K562 (cell line): ENCODE data around the gene SLC18B1. TPM values are rescaled to one million over a fixed set of nuclear protein-coding genes. Genes with fewer than 3 reads are reported as not detected.

Experiments used
- BCL6 ChIP-seq: fragments of 250-450 bp; sonication (Bioruptor Pico); IDR thresholded peaks from 2 replicates; pipeline ENCODE4 v1.4.0; 2020
- ELF2 ChIP-seq: fragments of 250-450 bp; sonication (Bioruptor Pico); IDR thresholded peaks from 2 replicates; pipeline ENCODE4 v1.5.0; 2021; ENCODE audit warnings: mild to moderate bottlenecking
- ETS2 ChIP-seq: IDR thresholded peaks from 2 replicates; pipeline ENCODE4 v1.6.1; 2016; ENCODE audit warnings: borderline replicate concordance, missing genetic modification characterization, mild to moderate bottlenecking, moderate library complexity, missing compliant biosample characterization; ENCODE audit not compliant: poor library complexity, severe bottlenecking
- HCFC1 ChIP-seq: IDR thresholded peaks from 2 replicates; pipeline ENCODE4 v1.6.1; 2012; ENCODE audit warnings: low read depth, low read length, improper control_type of control experiment
- JUN ChIP-seq, 2 experiments: sonication (generic) in 1 of 2; formaldehyde crosslinking in 1 of 2; IDR thresholded peaks; 2 replicates each; pipeline versions ENCODE4 v1.6.1 to v1.8.0; 2012 to 2022; ENCODE audit warnings: borderline replicate concordance in 2 of 2, mild to moderate bottlenecking in 2 of 2, improper control_type of control experiment in 1 of 2, low read depth in 1 of 2, low read length in 1 of 2, missing genetic modification reagents in 1 of 2
- KDM5B ChIP-seq: fragments of 200-600 bp; sonication (generic); IDR thresholded peaks from 2 replicates; pipeline ENCODE4 v1.6.1; 2012; ENCODE audit warnings: low read depth, mild to moderate bottlenecking, moderate library complexity, low read length, control low read depth, inconsistent platforms; ENCODE audit not compliant: insufficient replicate concordance
- POLR2G ChIP-seq: fragments of 200-400 bp; formaldehyde crosslinking; IDR thresholded peaks from 2 replicates; pipeline ENCODE4 v1.6.1; 2017; ENCODE audit warnings: low read depth, mild to moderate bottlenecking, antibody characterized with exemption, low read length, moderate library complexity
- SETDB1 ChIP-seq: IDR thresholded peaks from one replicate; pipeline ENCODE4 v1.6.1; 2012; ENCODE audit warnings: low read length, control low read depth, inconsistent platforms
- SIN3B ChIP-seq: fragments of 450-650 bp; IDR thresholded peaks from 2 replicates; pipeline ENCODE4 v1.6.1; 2017; ENCODE audit warnings: low read depth, mild to moderate bottlenecking, moderate library complexity
- SRSF1 ChIP-seq: fragments of 200-400 bp; formaldehyde crosslinking; IDR thresholded peaks from 2 replicates; pipeline ENCODE4 v1.6.1; 2017; ENCODE audit warnings: mild to moderate bottlenecking, low read depth, low read length, moderate library complexity
- STAG1 ChIP-seq: sonication (generic); formaldehyde crosslinking; IDR thresholded peaks from 2 replicates; pipeline ENCODE4 v1.5.0; 2020; ENCODE audit warnings: missing genetic modification reagents, borderline replicate concordance
- SUPT5H ChIP-seq: fragments of 450-650 bp; IDR thresholded peaks from 2 replicates; pipeline ENCODE4 v1.6.1; 2016
- TAF1 ChIP-seq: IDR thresholded peaks from 2 replicates; pipeline ENCODE4 v1.6.1; 2011; ENCODE audit warnings: mild to moderate bottlenecking, low read length, moderate library complexity; ENCODE audit not compliant: insufficient read depth, control insufficient read depth, severe bottlenecking; ENCODE audit errors: extremely low read depth
- ZNF124 ChIP-seq: sonication (generic); formaldehyde crosslinking; IDR thresholded peaks from 2 replicates; pipeline ENCODE4 v1.8.1; 2022; ENCODE audit warnings: missing genetic modification reagents
- ZNF140 ChIP-seq: fragments of 250-450 bp; sonication (Bioruptor Pico); IDR thresholded peaks from 2 replicates; pipeline ENCODE4 v1.8.0; 2021; ENCODE audit warnings: moderate library complexity, mild to moderate bottlenecking, inconsistent platforms
- polyA plus RNA-seq, 8 experiments: library from polyadenylated mRNA; depleted of rRNA in 4 of 8; stranded (reverse) in 5 of 8; unstranded in 3 of 8; fragments of >200 nt; fragmentation: Nextera tagmentation in 2 of 8; fragmentation: Illumina TruSeq in 1 of 8; extraction: Ambion mirVana in 2 of 8; extraction: Trizol in 1 of 8; gene quantifications; 2 replicates each; pipeline versions ENCODE4 v1.2.1 to v1.2.3, GENCODE V29; 2011 to 2014; ENCODE audit warnings: inconsistent platforms in 1 of 8, missing spikeins in 1 of 8
- total RNA-seq, 7 experiments: library from RNA; depleted of rRNA in 6 of 7; stranded (reverse); fragments of >200 nt in 6 of 7; fragmentation: Illumina TruSeq in 2 of 7; extraction: Trizol in 2 of 7; gene quantifications; 2 replicates each; pipeline versions ENCODE4 v1.2.1 to v1.2.3, GENCODE V29; 2011 to 2021; ENCODE audit warnings: low replicate concordance in 1 of 7
- TF ChIP-seq, protein P1 (sequence below): sonication (generic); formaldehyde crosslinking; IDR thresholded peaks from 2 replicates; pipeline ENCODE4 v1.8.0; 2022; ENCODE audit warnings: mild to moderate bottlenecking, missing genetic modification reagents
- TF ChIP-seq, protein P2 (sequence below): fragments of 200-800 bp; sonication (Bioruptor generic); IDR thresholded peaks from 2 replicates; pipeline ENCODE4 v1.6.1; 2017; ENCODE audit warnings: missing genetic modification characterization, missing compliant biosample characterization
- TF ChIP-seq, protein P3 (sequence below): conservative IDR thresholded peaks from 2 replicates; pipeline ENCODE4 v1.6.1; 2011; ENCODE audit warnings: low read depth, mild to moderate bottlenecking, low read length; ENCODE audit not compliant: control insufficient read depth
- TF ChIP-seq, protein P4 (sequence below): fragments of 450-650 bp; formaldehyde crosslinking; conservative IDR thresholded peaks from 2 replicates; pipeline ENCODE4 v1.4.0; 2022; ENCODE audit warnings: mild to moderate bottlenecking, missing genetic modification characterization
- TF ChIP-seq, protein P5 (sequence below): fragments of 250-450 bp; sonication (Bioruptor Pico); IDR thresholded peaks from 2 replicates; pipeline ENCODE4 v1.6.1; 2021; ENCODE audit warnings: mild to moderate bottlenecking

The SLC18B1 gene
- total and polyA plus RNA-seq, 9 of the 15 experiments (the other 6 are each of a cell fraction or from before 2014, with no cell fraction given) = 10.4 to 49.1 (median 32.0) TPM

DNA sequence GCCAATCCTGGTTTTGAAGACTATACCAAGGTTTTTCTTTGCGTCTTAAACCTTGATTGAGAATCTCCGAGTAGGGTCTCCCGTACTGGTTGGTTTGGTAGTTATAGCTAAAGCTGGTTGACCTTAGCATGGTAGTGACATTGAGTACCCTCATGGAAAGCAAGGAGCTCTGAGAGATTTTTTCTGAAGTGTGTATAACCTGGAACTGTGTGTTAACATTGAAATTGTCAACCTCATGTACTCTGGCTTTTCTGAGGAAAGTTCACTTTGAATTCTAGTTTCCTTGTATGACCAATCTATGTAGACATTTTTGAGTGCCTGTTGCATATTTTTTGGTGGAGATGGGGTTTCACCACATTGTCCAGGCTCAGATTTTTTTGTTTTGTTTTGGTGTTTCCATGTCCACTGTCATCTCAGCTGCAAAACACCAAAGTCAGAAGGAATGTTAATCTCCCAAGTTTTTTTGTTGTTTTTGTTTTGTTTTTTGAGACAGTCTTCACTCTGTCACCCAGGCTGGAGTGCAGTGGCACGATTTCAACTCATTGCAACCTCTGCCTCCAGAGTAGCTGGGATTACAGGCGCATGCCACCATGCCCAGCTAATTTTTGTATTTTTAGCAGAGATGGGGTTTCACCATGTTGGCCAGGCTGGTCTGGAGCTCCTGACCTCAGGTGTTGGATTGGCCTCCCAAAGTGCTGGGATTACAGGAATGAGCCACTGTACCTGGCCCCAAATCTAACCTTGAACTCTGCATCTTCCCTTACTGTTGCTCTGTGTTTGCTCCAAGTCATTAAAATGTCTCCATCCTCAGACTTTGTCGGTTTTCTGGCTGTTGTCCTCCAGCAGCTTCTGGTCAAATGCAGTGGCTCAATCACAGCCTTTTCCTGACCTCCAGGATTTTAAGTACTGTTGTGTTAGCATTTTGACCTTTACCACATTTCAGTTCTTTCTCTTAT is 20.2 kb upstream of the SLC18B1 start (continued):
- no peak for TF ChIP-seq ZNF124 (CRISPR knock-in tag)
- TF ChIP-seq KDM5B = no peak
- peak; percentile 79 for TF ChIP-seq SUPT5H
- TF ChIP-seq ZNF140 (CRISPR knock-in tag) = no peak
- TF ChIP-seq ELF2 = no peak
- TF ChIP-seq, protein P1, sequence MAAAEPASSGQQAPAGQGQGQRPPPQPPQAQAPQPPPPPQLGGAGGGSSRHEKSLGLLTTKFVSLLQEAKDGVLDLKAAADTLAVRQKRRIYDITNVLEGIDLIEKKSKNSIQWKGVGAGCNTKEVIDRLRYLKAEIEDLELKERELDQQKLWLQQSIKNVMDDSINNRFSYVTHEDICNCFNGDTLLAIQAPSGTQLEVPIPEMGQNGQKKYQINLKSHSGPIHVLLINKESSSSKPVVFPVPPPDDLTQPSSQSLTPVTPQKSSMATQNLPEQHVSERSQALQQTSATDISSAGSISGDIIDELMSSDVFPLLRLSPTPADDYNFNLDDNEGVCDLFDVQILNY (CRISPR knock-in tag) = no peak
- no peak for TF ChIP-seq SRSF1
- TF ChIP-seq, protein P2, sequence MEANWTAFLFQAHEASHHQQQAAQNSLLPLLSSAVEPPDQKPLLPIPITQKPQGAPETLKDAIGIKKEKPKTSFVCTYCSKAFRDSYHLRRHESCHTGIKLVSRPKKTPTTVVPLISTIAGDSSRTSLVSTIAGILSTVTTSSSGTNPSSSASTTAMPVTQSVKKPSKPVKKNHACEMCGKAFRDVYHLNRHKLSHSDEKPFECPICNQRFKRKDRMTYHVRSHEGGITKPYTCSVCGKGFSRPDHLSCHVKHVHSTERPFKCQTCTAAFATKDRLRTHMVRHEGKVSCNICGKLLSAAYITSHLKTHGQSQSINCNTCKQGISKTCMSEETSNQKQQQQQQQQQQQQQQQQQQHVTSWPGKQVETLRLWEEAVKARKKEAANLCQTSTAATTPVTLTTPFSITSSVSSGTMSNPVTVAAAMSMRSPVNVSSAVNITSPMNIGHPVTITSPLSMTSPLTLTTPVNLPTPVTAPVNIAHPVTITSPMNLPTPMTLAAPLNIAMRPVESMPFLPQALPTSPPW (CRISPR knock-in tag) = no peak
- no peak for TF ChIP-seq SIN3B
- no peak for TF ChIP-seq TAF1
- peak; percentile 59 for TF ChIP-seq POLR2G
- no peak for TF ChIP-seq STAG1
- TF ChIP-seq ETS2 = no peak
- no peak for TF ChIP-seq SETDB1
- TF ChIP-seq, protein P3, sequence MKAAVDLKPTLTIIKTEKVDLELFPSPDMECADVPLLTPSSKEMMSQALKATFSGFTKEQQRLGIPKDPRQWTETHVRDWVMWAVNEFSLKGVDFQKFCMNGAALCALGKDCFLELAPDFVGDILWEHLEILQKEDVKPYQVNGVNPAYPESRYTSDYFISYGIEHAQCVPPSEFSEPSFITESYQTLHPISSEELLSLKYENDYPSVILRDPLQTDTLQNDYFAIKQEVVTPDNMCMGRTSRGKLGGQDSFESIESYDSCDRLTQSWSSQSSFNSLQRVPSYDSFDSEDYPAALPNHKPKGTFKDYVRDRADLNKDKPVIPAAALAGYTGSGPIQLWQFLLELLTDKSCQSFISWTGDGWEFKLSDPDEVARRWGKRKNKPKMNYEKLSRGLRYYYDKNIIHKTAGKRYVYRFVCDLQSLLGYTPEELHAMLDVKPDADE = no peak
- no peak for TF ChIP-seq JUN (IDR thresholded peaks at IDR 0.05; ENCODE audit: borderline replicate concordance, low read depth, low read length)
- TF ChIP-seq JUN (CRISPR knock-in tag; IDR thresholded peaks at IDR 0.05; ENCODE audit: borderline replicate concordance) = no peak
- TF ChIP-seq HCFC1 = no peak
- TF ChIP-seq, protein P4, sequence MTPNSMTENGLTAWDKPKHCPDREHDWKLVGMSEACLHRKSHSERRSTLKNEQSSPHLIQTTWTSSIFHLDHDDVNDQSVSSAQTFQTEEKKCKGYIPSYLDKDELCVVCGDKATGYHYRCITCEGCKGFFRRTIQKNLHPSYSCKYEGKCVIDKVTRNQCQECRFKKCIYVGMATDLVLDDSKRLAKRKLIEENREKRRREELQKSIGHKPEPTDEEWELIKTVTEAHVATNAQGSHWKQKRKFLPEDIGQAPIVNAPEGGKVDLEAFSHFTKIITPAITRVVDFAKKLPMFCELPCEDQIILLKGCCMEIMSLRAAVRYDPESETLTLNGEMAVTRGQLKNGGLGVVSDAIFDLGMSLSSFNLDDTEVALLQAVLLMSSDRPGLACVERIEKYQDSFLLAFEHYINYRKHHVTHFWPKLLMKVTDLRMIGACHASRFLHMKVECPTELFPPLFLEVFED = peak; percentile 27
- TF ChIP-seq BCL6 = no peak
- TF ChIP-seq, protein P5, sequence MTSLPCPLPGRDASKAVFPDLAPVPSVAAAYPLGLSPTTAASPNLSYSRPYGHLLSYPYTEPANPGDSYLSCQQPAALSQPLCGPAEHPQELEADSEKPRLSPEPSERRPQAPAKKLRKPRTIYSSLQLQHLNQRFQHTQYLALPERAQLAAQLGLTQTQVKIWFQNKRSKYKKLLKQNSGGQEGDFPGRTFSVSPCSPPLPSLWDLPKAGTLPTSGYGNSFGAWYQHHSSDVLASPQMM = no peak; the same call in 1 of the 2 replicates
